GM12865 (cell line): ENCODE measurements around the gene PHAF1.

Experiments
- DNase-seq: peaks from one replicate; pipeline ENCODE4 v3.0.0; 2010; ENCODE audit warnings: low read depth
- H3K4me3 ChIP-seq: 2 replicates; pipeline ENCODE4 v1.5.1; 2011; ENCODE audit warnings: mild to moderate bottlenecking, low read depth, low read length, control low read depth
- TF ChIP-seq, protein P1 (sequence below): IDR thresholded peaks from 2 replicates; pipeline ENCODE4 v1.5.1; 2011; ENCODE audit warnings: low read length, control low read depth, low read depth, inconsistent platforms; ENCODE audit not compliant: insufficient read depth; ENCODE audit errors: missing control alignments

The PHAF1 gene

DNA sequence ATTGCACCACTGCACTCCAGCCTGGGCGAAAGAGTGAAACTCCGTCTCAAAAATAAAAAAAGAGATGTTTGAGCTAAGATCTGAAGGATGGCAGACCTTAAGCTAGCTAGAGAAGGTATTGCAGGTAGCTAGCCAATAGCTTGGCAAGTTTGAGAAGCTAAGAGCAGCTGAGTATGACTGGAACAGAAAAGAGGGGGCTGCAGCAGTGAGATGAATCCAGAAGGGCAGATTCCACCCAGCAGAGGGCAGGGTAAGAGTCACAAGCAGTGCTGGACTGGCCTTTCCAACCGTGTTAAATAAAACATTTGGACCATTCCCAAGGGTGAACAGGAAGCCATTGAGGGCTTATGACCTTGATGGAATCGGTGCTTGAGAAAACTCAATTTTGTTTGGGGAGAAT is 5.7 kb upstream of the PHAF1 start:
- peak; percentile 14 for DNase-seq
- TF ChIP-seq, protein P1, sequence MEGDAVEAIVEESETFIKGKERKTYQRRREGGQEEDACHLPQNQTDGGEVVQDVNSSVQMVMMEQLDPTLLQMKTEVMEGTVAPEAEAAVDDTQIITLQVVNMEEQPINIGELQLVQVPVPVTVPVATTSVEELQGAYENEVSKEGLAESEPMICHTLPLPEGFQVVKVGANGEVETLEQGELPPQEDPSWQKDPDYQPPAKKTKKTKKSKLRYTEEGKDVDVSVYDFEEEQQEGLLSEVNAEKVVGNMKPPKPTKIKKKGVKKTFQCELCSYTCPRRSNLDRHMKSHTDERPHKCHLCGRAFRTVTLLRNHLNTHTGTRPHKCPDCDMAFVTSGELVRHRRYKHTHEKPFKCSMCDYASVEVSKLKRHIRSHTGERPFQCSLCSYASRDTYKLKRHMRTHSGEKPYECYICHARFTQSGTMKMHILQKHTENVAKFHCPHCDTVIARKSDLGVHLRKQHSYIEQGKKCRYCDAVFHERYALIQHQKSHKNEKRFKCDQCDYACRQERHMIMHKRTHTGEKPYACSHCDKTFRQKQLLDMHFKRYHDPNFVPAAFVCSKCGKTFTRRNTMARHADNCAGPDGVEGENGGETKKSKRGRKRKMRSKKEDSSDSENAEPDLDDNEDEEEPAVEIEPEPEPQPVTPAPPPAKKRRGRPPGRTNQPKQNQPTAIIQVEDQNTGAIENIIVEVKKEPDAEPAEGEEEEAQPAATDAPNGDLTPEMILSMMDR = no peak

DNA sequence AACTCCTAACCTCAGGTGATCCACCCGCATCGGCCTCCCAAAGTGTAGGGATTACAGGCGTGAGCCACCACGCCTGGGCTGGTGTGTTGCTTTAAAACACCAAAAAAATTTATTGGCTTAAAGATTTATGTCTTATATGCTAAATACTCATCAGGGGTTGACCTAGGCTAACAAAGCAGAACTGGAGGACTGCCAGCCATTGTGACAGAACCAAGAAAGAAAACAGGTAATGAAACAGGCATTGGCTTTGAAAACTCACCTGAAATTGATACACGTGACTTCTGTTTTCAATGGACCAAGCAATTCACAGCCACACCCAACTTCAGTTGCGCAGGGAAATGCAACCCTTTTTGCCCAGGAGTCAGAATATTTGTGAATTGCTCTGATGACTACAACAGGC is 4.9 kb upstream of the PHAF1 start:
- DNase-seq = peak; percentile 57
- no peak overlapping the region for H3K4me3 ChIP-seq
- TF ChIP-seq, protein P1 = no peak

More for the DNA sequence above, 5.7 kb upstream of the PHAF1 start:
- no peak overlapping the region for H3K4me3 ChIP-seq

DNA sequence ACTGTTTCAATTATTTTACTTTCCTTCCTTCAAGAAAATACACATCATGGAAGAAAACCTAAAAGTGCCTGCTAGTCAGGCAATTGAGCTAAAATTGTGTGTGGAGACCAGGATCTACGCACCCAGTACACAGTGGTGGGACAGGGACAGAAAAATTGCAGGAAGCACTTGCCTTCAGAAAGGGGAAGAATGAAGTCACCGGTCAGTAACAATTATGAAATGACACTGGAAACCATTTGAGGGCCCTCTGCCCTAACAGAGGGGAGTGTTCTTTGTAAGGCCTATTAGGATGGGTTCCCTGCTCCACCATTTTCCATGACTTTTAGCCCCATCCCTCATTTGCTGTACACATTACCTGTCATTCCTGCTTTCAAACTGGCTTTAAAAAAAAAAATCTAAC is 4.5 kb upstream of the PHAF1 start:
- no peak for DNase-seq
- TF ChIP-seq, protein P1 = no peak
- H3K4me3 ChIP-seq = no peak overlapping the region

DNA sequence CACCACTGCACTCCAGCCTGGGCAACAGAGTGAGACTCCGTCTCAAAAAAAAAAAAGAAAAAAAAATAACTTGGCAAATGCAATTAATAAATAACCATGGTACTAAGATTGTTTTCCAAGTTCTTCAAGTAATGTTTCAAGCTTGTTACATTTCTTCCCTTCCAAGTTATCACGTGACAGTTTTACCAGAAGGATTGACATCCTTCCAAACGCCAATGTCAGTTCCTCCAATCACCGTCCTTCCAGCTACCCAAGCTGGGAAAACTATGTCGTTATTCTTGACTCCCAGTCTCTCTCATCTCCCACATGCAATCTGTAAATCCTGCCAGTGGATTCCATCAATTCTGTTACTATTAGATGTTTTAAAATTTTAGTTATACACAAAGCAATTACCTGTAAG is 3.9 kb upstream of the PHAF1 start:
- TF ChIP-seq, protein P1 = no peak
- DNase-seq = no peak
- no peak overlapping the region for H3K4me3 ChIP-seq

DNA sequence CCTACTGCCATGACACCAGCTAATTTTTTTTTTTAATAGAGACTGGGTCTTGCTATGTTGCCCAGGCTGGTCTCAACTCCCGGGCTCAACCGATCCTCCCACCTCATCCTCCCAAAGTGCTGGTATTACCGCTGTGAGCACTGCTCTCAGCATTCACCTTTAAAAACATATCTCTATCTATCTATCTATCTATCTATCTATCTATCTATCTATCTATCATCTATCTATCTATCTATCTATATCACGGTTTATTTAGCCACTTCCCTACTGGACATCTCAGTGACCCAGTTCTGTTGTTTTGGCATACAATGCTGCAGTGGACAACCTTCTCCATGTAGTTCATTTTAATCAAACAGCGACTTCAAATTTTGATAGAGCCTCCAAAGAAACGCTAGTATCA is 1.3 kb upstream of the PHAF1 start:
- no peak for DNase-seq
- no peak overlapping the region for H3K4me3 ChIP-seq
- TF ChIP-seq, protein P1 = no peak

DNA sequence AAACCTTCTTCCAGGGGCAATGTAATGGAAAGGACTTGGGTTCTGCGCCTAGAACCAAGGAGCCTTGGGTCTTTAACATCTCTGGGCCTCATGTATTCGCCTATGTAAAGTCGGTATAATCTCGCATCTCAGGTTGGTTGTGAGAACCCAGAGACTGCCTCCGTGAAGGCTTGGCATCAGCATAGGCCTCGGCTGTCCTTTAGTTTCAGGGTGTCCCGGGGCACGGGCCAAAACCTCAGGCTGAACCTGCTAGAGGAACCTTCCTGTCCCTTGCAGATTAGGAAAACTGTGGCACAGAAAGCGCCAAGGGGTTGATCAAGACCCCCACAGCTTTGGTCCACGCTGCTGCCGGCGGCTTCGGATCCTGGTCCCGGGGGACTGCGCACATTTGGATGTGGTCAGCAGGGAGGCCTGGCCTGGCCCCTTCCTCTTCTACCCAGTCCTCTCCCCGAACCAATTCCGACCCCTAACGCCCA is 772 bp upstream of the PHAF1 start:
- peak overlapping the region; percentile 80 for H3K4me3 ChIP-seq
- DNase-seq = no peak
- TF ChIP-seq, protein P1 = no peak

DNA sequence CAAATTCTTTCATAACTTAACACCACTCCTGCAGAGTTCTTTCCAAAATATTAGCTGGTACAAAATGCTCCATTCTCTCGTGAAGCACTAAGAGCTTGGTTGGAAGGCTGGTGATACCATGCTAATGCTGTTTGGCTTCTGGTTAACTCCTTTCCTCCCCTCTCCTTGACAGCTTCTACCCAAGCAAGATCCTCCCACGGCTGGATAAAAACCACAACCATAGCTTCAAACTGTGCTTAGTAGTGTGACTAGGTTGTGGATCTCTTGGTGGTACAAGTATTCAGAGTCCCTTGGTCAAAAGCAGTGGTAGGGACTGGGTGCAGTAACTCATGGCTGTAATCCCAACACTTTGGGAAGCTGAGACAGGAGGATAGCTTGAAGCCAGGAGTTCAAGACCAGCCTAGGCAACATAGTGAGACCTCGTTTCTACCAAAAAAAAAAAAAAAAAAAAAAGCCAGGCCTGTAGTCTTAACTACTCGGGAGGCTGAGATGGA is 2.3 kb downstream of the PHAF1 start:
- H3K4me3 ChIP-seq = no peak overlapping the region
- DNase-seq = no peak
- TF ChIP-seq, protein P1 = no peak
